Spleen (tissue), 13 donors: ENCODE results near the gene APOL5. TPM values are rescaled to one million over a fixed set of nuclear protein-coding genes. Genes with fewer than 3 reads are reported as not detected.
"Not testable (repeated sequence)": the region's sequence is repeated elsewhere in the genome, so short reads cannot be mapped to it uniquely, and the experiment has no call there.

Source experiments
- DNase-seq: peaks from one replicate; pipeline ENCODE4 v3.0.0-alpha.2; 2020
- H3K27ac ChIP-seq, 8 donors: fragments of 200-600 bp; sonication (generic) in 7 of 8; 1 replicate in 4 of 8; 2 replicates in 4 of 8; pipeline versions ENCODE4 v1.5.0 to v1.8.0; 2016 to 2021; ENCODE audit warnings: inconsistent platforms in 4 of 8, mild to moderate bottlenecking in 4 of 8, moderate library complexity in 1 of 8
- H3K27me3 ChIP-seq, 7 donors: fragments of 200-600 bp; sonication (generic) in 6 of 7; replicated peaks in 1 of 7; 1 replicate in 4 of 7; 2 replicates in 3 of 7; pipeline versions ENCODE4 v1.5.0 to v1.8.0; 2016 to 2021; ENCODE audit warnings: inconsistent platforms in 3 of 7, mild to moderate bottlenecking in 1 of 7
- H3K36me3 ChIP-seq, 6 donors: fragments of 200-600 bp; sonication (generic) in 5 of 6; 1 replicate in 4 of 6; 2 replicates in 2 of 6; pipeline versions ENCODE4 v1.5.0 to v1.8.0; 2016 to 2021; ENCODE audit warnings: inconsistent platforms in 2 of 6
- H3K4me1 ChIP-seq, 6 donors: fragments of 200-600 bp; sonication (generic) in 5 of 6; 1 replicate in 3 of 6; 2 replicates in 3 of 6; pipeline versions ENCODE4 v1.5.0 to v1.8.0; 2016 to 2021; ENCODE audit warnings: inconsistent platforms in 3 of 6
- H3K4me3 ChIP-seq, 8 donors: fragments of 200-600 bp; sonication (generic) in 7 of 8; 1 replicate in 4 of 8; 2 replicates in 4 of 8; pipeline versions ENCODE4 v1.5.0 to v1.8.0; 2016 to 2021; ENCODE audit warnings: inconsistent platforms in 4 of 8, mild to moderate bottlenecking in 4 of 8, moderate library complexity in 2 of 8
- H3K9me3 ChIP-seq, 8 donors: fragments of 200-600 bp; sonication (generic) in 7 of 8; 1 replicate in 4 of 8; 2 replicates in 4 of 8; pipeline versions ENCODE4 v1.5.0 to v1.8.0; 2016 to 2021; ENCODE audit warnings: inconsistent platforms in 4 of 8
- CTCF ChIP-seq, 11 experiments: fragments of 200-600 bp in 7 of 11; fragments of 450-650 bp in 4 of 11; sonication (generic) in 4 of 11; IDR thresholded peaks in 8 of 11; conservative IDR thresholded peaks in 3 of 11; 1 replicate in 7 of 11; 2 replicates in 4 of 11; pipeline versions ENCODE4 v1.4.0 to v1.8.0; 2016 to 2021; ENCODE audit warnings: antibody characterized with exemption in 11 of 11, inconsistent platforms in 4 of 11, mild to moderate bottlenecking in 1 of 11
- POLR2A ChIP-seq, 3 donors: fragments of 450-650 bp; IDR thresholded peaks; one replicate each; pipeline ENCODE4 v1.5.1; 2017; ENCODE audit warnings: antibody characterized with exemption in 3 of 3, mild to moderate bottlenecking in 1 of 3
- POLR2AphosphoS5 ChIP-seq, 3 donors: sonication (generic); formaldehyde crosslinking; IDR thresholded peaks; one replicate each; pipeline ENCODE4 v1.5.1; 2017; ENCODE audit warnings: antibody characterized with exemption in 3 of 3
- WGBS, 5 donors: extraction: QIAGEN DNeasy Blood & Tissue Kit in 3 of 5; methylation state at CpG; one replicate each; pipeline versions ENCODE4 v1.1.5 to v1.1.7; 2013 to 2018; 5-methylcytosine and 5-hydroxymethylcytosine counted together
- intact Hi-C: fragments of 100-400 bp; cut with DNase I; formaldehyde crosslinking; loops from one replicate; pipeline ENCODE4 v1.15.0; 2023; ENCODE audit warnings: low total_unique reads
- long read RNA-seq, 2 donors: transcript quantifications; one replicate each; lab custom pipeline, GENCODE V29; 2026
- polyA plus RNA-seq, 3 donors: library from polyadenylated mRNA; stranded (reverse); fragments of 200-250 nt; gene quantifications; one replicate each; pipeline ENCODE4 v1.2.1, GENCODE V29; 2013
- total RNA-seq, 7 donors: library from RNA; depleted of rRNA in 3 of 7; stranded (reverse); fragments of >200 nt in 3 of 7; fragmentation: NEBNext Ultra II Directional in 4 of 7; extraction: Animal tissue kit (Norgen Biotek cat#: 25700) in 4 of 7; gene quantifications; one replicate each; pipeline versions ENCODE4 v1.1.0 to v1.2.1, GENCODE V29; 2016 to 2021
- donor health status: healthy with polysubstance abuse.
- donor health status: DM: no; HTN: no; CAD: no; lungs with moderate emphysema.
- donor health status: DM: no; HTN: no; CAD: no.
- donor health status: Bipolar disorder and iron deficiency.
- donor health status: healthy.
- donor health status: DM: no; HTN: no; CAD: no.
- donor health status: DM: yes; HTN: yes; CAD: no.

The APOL5 gene
- total RNA-seq, result not detected
- not detected for polyA plus RNA-seq
- long read RNA-seq, donor 1, result 0 reads
- long read RNA-seq, donor 2, result 0 reads

GRCh38 chr22:35717572-35717971, at the start of gene APOL5:
APOL5 (plus strand) TSS chr22:35717872; CDS start chr22:35717872, 0 bp downstream.
- TF ChIP-seq POLR2AphosphoS5 (IDR thresholded peaks at IDR 0.05) (no peak), POLR2A (IDR thresholded peaks at IDR 0.05) (no peak), CTCF (IDR thresholded peaks at IDR 0.05 in 8 of 11, conservative IDR thresholded peaks at IDR 0.05 in 3 of 11) (no peak)
- H3K4me3 ChIP-seq, result no peak within 1 kb of the TSS
- H3K9me3 ChIP-seq, result peaks cover 0 to 18% (median 9%) of the 10 kb centered on the region in 8 donors
- H3K36me3 ChIP-seq, result no peaks in the 10 kb centered on the region
- no peaks in the 10 kb centered on the region for H3K4me1 ChIP-seq
- peaks cover 0 to 16% (median 0%) of the 10 kb centered on the region in 7 donors for H3K27me3 ChIP-seq
- no peak within 1 kb of the TSS for H3K27ac ChIP-seq
- 73 to 88% (median 81%) methylated on average over 3 of the region's 3 CpGs for WGBS, 5 donors
- DNase-seq, result no peak
- intact Hi-C loops, result no loop called here

- no peaks in the 10 kb centered on the region for H3K36me3 ChIP-seq
- no peaks in the 10 kb centered on the region for H3K27me3 ChIP-seq
- H3K4me3 ChIP-seq, result no peak overlapping the region
- H3K9me3 ChIP-seq, result peaks cover 0 to 28% (median 19%) of the 10 kb centered on the region in 8 donors
- H3K27ac ChIP-seq, result no peak overlapping the region
- TF ChIP-seq POLR2A (IDR thresholded peaks at IDR 0.05) (no peak), POLR2AphosphoS5 (IDR thresholded peaks at IDR 0.05) (no peak), CTCF (IDR thresholded peaks at IDR 0.05 in 8 of 11, conservative IDR thresholded peaks at IDR 0.05 in 3 of 11) (no peak)
- intact Hi-C loops, result no loop called here
- no peak for DNase-seq
- peaks cover 0 to 5% (median 0%) of the 10 kb centered on the region in 6 donors for H3K4me1 ChIP-seq
Measured at GRCh38 chr22:35674335-35674734, 43.3 kb upstream of the APOL5 start.

- H3K4me3 ChIP-seq, intact Hi-C loops, DNase-seq, H3K4me1 ChIP-seq, H3K27me3 ChIP-seq, H3K27ac ChIP-seq, H3K36me3 ChIP-seq: not testable (repeated sequence)
- WGBS, 5 donors, result 32 to 78% (median 46%) methylated on average over 1 of the region's 1 CpG
- H3K9me3 ChIP-seq, result peaks cover 0 to 30% (median 19%) of the 10 kb centered on the region in 8 donors
Measured at GRCh38 chr22:35676065-35676464, 41.6 kb upstream of the APOL5 start.

GRCh38 chr22:35677460-35678187, 40.0 kb upstream of the APOL5 start:
- DNase-seq, result no peak
- peaks cover 0 to 28% (median 14%) of the 10 kb centered on the region in 8 donors for H3K9me3 ChIP-seq
- H3K4me1 ChIP-seq, result peaks cover 0 to 5% (median 0%) of the 10 kb centered on the region in 6 donors
- H3K27me3 ChIP-seq, result no peaks in the 10 kb centered on the region
- H3K36me3 ChIP-seq, result no peaks in the 10 kb centered on the region
- no peak for TF ChIP-seq POLR2A (IDR thresholded peaks at IDR 0.05)
- TF ChIP-seq POLR2AphosphoS5 (IDR thresholded peaks at IDR 0.05), result no peak
- TF ChIP-seq CTCF (IDR thresholded peaks at IDR 0.05 in 8 of 11, conservative IDR thresholded peaks at IDR 0.05 in 3 of 11), result no peak
- H3K4me3 ChIP-seq, result no peak overlapping the region
- intact Hi-C loops, result no loop called here
- H3K27ac ChIP-seq, result no peak overlapping the region
- WGBS, 5 donors, result 74 to 94% (median 87%) methylated on average over 7 of the region's 7 CpGs
